Measurements from ENCODE around the gene SPRED3. TPM values are rescaled to one million over a fixed set of nuclear protein-coding genes. Genes with fewer than 3 reads are reported as not detected.
A peak's percentile ranks its signal among the peaks of the same experiment; 100 is the strongest.

SPRED3 gene
- total and polyA plus RNA-seq, 9 of the 15 experiments (the other 6 are each of a cell fraction or from before 2014, with no cell fraction given): 0.05 to 1.3 (median 0.36) TPM

- TF ChIP-seq, protein P1, sequence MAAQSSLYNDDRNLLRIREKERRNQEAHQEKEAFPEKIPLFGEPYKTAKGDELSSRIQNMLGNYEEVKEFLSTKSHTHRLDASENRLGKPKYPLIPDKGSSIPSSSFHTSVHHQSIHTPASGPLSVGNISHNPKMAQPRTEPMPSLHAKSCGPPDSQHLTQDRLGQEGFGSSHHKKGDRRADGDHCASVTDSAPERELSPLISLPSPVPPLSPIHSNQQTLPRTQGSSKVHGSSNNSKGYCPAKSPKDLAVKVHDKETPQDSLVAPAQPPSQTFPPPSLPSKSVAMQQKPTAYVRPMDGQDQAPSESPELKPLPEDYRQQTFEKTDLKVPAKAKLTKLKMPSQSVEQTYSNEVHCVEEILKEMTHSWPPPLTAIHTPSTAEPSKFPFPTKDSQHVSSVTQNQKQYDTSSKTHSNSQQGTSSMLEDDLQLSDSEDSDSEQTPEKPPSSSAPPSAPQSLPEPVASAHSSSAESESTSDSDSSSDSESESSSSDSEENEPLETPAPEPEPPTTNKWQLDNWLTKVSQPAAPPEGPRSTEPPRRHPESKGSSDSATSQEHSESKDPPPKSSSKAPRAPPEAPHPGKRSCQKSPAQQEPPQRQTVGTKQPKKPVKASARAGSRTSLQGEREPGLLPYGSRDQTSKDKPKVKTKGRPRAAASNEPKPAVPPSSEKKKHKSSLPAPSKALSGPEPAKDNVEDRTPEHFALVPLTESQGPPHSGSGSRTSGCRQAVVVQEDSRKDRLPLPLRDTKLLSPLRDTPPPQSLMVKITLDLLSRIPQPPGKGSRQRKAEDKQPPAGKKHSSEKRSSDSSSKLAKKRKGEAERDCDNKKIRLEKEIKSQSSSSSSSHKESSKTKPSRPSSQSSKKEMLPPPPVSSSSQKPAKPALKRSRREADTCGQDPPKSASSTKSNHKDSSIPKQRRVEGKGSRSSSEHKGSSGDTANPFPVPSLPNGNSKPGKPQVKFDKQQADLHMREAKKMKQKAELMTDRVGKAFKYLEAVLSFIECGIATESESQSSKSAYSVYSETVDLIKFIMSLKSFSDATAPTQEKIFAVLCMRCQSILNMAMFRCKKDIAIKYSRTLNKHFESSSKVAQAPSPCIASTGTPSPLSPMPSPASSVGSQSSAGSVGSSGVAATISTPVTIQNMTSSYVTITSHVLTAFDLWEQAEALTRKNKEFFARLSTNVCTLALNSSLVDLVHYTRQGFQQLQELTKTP (IDR thresholded peaks at IDR 0.05; ENCODE audit: low read depth in 1 of 2, partially characterized antibody in 2 of 2): no peak
- TF ChIP-seq RCOR1 (IDR thresholded peaks at IDR 0.05; ENCODE audit: borderline replicate concordance in 1 of 2, low read depth in 2 of 2, low read length in 2 of 2) (0 out of 4 replicates have a peak, but pooled peaks of 1 of the 2 experiments have one; percentile 13), TFAM (CRISPR knock-in tag; conservative IDR thresholded peaks at IDR 0.05) (no peak), ELK3 (CRISPR knock-in tag; IDR thresholded peaks at IDR 0.05) (no peak), SMARCE1 (IDR thresholded peaks at IDR 0.05) (peak; percentile 34; the same call in 1 of the 2 replicates), BRF1 (IDR thresholded peaks at IDR 0.05; ENCODE audit: borderline replicate concordance, extremely low read depth, insufficient read length) (no peak), ZFP36 (IDR thresholded peaks at IDR 0.05; ENCODE audit: low read depth, low read length, partially characterized antibody) (peak; percentile 98), CHD2 (IDR thresholded peaks at IDR 0.05; ENCODE audit: low read depth, low read length) (no peak), ETV1 (tag; conservative IDR thresholded peaks at IDR 0.05; ENCODE audit: low read depth) (no peak), ZNF184 (CRISPR knock-in tag; IDR thresholded peaks at IDR 0.05) (no peak), SRF (CRISPR knock-in tag; IDR thresholded peaks at IDR 0.05) (peak in 1 of 2 experiments; percentile 61; a peak in 1 of 4 replicates), KLF16 (IDR thresholded peaks at IDR 0.05) (no peak), HDAC2 (IDR thresholded peaks at IDR 0.05) (0 out of 2 replicates have a peak, but pooled peaks have one; percentile 21)
- TF ChIP-seq, protein P2, sequence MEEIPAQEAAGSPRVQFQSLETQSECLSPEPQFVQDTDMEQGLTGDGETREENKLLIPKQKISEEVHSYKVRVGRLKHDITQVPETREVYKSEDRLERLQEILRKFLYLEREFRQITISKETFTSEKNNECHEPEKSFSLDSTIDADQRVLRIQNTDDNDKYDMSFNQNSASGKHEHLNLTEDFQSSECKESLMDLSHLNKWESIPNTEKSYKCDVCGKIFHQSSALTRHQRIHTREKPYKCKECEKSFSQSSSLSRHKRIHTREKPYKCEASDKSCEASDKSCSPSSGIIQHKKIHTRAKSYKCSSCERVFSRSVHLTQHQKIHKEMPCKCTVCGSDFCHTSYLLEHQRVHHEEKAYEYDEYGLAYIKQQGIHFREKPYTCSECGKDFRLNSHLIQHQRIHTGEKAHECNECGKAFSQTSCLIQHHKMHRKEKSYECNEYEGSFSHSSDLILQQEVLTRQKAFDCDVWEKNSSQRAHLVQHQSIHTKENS (CRISPR knock-in tag; IDR thresholded peaks at IDR 0.05): no peak
These were observed 27.5 kb upstream of the SPRED3 start (continued) for GRCh38 chr19:38360839-38361631.
